OCI-LY7 (cell line): ENCODE data around the gene PTCH1. TPM values are rescaled to one million over a fixed set of nuclear protein-coding genes. Genes with fewer than 3 reads are reported as not detected.

ENCODE experiments used
- BruUV-seq: library from RNA; stranded (reverse); fragments of 400-500 nt; replicated peaks from 2 replicates; lab custom pipeline; 2021; lab: Mats Ljungman, UMichigan
- CTCF ChIA-PET: fragments of 300-600 bp; sonication (Branson Sonifier 250); formaldehyde crosslinking; loops from one replicate; lab custom pipeline; 2022; ENCODE audit warnings: antibody characterized with exemption; ENCODE audit not compliant: unreplicated experiment; lab: Charles Lee
- POLR2A ChIA-PET: fragments of 300-600 bp; sonication (Branson Sonifier 250); formaldehyde crosslinking; loops from one replicate; lab custom pipeline; 2022; ENCODE audit warnings: antibody characterized with exemption; lab: Charles Lee
- DNase-seq: peaks from one replicate; pipeline ENCODE4 v3.0.0-alpha.2; 2015; ENCODE audit warnings: low spot score
- H2AFZ ChIP-seq: fragments of 200-600 bp; sonication (generic), shearing (Covaris generic); 2 replicates; pipeline ENCODE4 v1.6.1; 2014; ENCODE audit warnings: mild to moderate bottlenecking, antibody characterized with exemption, low read length, moderate library complexity
- H3K27ac ChIP-seq: fragments of 200-600 bp; sonication (generic); 2 replicates; pipeline ENCODE4 v1.5.1; 2014; ENCODE audit warnings: mixed run types, low read depth, mild to moderate bottlenecking, moderate library complexity, low read length, inconsistent platforms; ENCODE audit not compliant: poor library complexity, severe bottlenecking
- H3K36me3 ChIP-seq: fragments of 200-600 bp; sonication (generic); 2 replicates; pipeline ENCODE4 v1.6.1; 2014; ENCODE audit warnings: mild to moderate bottlenecking, antibody characterized with exemption, low read length, moderate library complexity, mixed read lengths; ENCODE audit not compliant: insufficient read depth
- H3K4me1 ChIP-seq: fragments of 200-600 bp; sonication (generic); 2 replicates; pipeline ENCODE4 v1.5.1; 2014; ENCODE audit warnings: mild to moderate bottlenecking, low read length; ENCODE audit not compliant: insufficient read depth, poor library complexity, severe bottlenecking
- H3K4me2 ChIP-seq: fragments of 200-600 bp; sonication (generic); 2 replicates; pipeline ENCODE4 v1.6.1; 2014; ENCODE audit warnings: mild to moderate bottlenecking, low read length
- H3K4me3 ChIP-seq: fragments of 200-600 bp; sonication (generic); 2 replicates; pipeline ENCODE4 v1.5.1; 2014; ENCODE audit warnings: mild to moderate bottlenecking, low read depth, low read length; ENCODE audit not compliant: poor library complexity, severe bottlenecking
- H3K79me2 ChIP-seq: fragments of 200-600 bp; sonication (generic); 2 replicates; pipeline ENCODE4 v1.6.1; 2016; ENCODE audit warnings: low read depth, mild to moderate bottlenecking, low read length, moderate library complexity, mixed read lengths; ENCODE audit not compliant: insufficient read depth
- H3K9me2 ChIP-seq: fragments of 200-600 bp; sonication (generic); 2 replicates; pipeline ENCODE4 v1.6.1; 2016; ENCODE audit warnings: mild to moderate bottlenecking, low read length, mixed read lengths; ENCODE audit not compliant: insufficient read depth
- H3K9me3 ChIP-seq: fragments of 200-600 bp; sonication (generic); 2 replicates; pipeline ENCODE4 v1.6.1; 2014; ENCODE audit warnings: mild to moderate bottlenecking, mixed run types, low read length, mixed read lengths
- H4K20me1 ChIP-seq: fragments of 200-600 bp; sonication (generic); 2 replicates; pipeline ENCODE4 v1.6.1; 2014; ENCODE audit warnings: mild to moderate bottlenecking, antibody characterized with exemption, low read length, moderate library complexity, mixed read lengths; ENCODE audit not compliant: insufficient read depth
- CTCF ChIP-seq: fragments of 200-600 bp; sonication (generic); conservative IDR thresholded peaks from 2 replicates; pipeline ENCODE4 v1.5.1; 2014; ENCODE audit warnings: mild to moderate bottlenecking, antibody characterized with exemption, low read length, moderate library complexity, mixed read lengths
- EZH2phosphoT487 ChIP-seq: fragments of 200-600 bp; sonication (generic); IDR thresholded peaks from 2 replicates; pipeline ENCODE4 v1.6.1; 2018; ENCODE audit warnings: low read depth, borderline replicate concordance, mild to moderate bottlenecking, mixed run types, antibody characterized with exemption, low read length, moderate library complexity, mixed read lengths
- intact Hi-C: fragments of 100-400 bp; cut with micrococcal nuclease; formaldehyde crosslinking; loops from one replicate; pipeline ENCODE4 v1.10.0; 2022; ENCODE audit not compliant: unreplicated experiment
- total RNA-seq, 2 experiments: library from RNA; depleted of rRNA in 1 of 2; stranded (reverse); fragments of >200 nt in 1 of 2; shearing (Covaris generic) in 1 of 2; gene quantifications; 2 replicates each; pipeline ENCODE4 v1.2.3, GENCODE V29; 2014 to 2022

The PTCH1 gene
- total RNA-seq, 2 experiments from 2014 or later: 13.1 to 36.1 TPM

- Histone ChIP-seq H3K4me1 (no peaks in the 10 kb centered on the region), H4K20me1 (no peaks in the 10 kb centered on the region), H2AFZ (no peak overlapping the region), H3K4me3 (no peak overlapping the region), H3K79me2 (no peaks in the 10 kb centered on the region), H3K9me2 (0 out of 2 replicates have a peak, but pooled peaks cover 5% of the 10 kb centered on the region), H3K36me3 (no peaks in the 10 kb centered on the region), H3K4me2 (no peak overlapping the region), H3K9me3 (no peaks in the 10 kb centered on the region), H3K27ac (no peak overlapping the region)
- no TSS peak for BruUV-seq
- ChIA-PET POLR2A (interaction anchor here (0.9 kb wide), 1 partner anchor 78 kb away, joined by 3 read pairs; no protein-coding TSS in a partner anchor), CTCF (no interaction called here)
- intact Hi-C loops: no loop called here
- DNase-seq: no peak
- TF ChIP-seq EZH2phosphoT487 (no peak), CTCF (no peak)
Observed at GRCh38 chr9:95411054-95411892, 105.5 kb downstream of the PTCH1 start.

GRCh38 chr9:95409650-95410426 is 106.9 kb downstream of the PTCH1 start:
- no peaks in the 10 kb centered on the region for H3K4me1 ChIP-seq
- no peak overlapping the region for H3K4me3 ChIP-seq
- DNase-seq: no peak
- H3K9me3 ChIP-seq: no peaks in the 10 kb centered on the region
- H3K4me2 ChIP-seq: no peak overlapping the region
- H3K27ac ChIP-seq: no peak overlapping the region
- H3K79me2 ChIP-seq: no peaks in the 10 kb centered on the region
- intact Hi-C loops: no loop called here
- no peaks in the 10 kb centered on the region for H3K9me2 ChIP-seq
- no peak for TF ChIP-seq EZH2phosphoT487
- no peak for TF ChIP-seq CTCF
- no peaks in the 10 kb centered on the region for H3K36me3 ChIP-seq
- no TSS peak for BruUV-seq
- no peaks in the 10 kb centered on the region for H4K20me1 ChIP-seq
- H2AFZ ChIP-seq: no peak overlapping the region
- ChIA-PET CTCF (no interaction called here), POLR2A (no interaction called here)
